Heart left ventricle (tissue), 16 donors: ENCODE results near the gene GNAQ. TPM values are rescaled to one million over a fixed set of nuclear protein-coding genes. Genes with fewer than 3 reads are reported as not detected.

ENCODE experiments used
- ATAC-seq, 4 donors: fragments of 200-7000 bp; cut with Tn5 transposase; one replicate each; pipeline ENCODE4 v1.9.1; 2020 to 2022; ENCODE audit warnings: moderate library complexity in 4 of 4, mild to moderate bottlenecking in 3 of 4, moderate number of reproducible peaks in 1 of 4
- DNase-seq, 5 donors: peaks; one replicate each; pipeline ENCODE4 v3.0.0-alpha.2; 2020
- H3K27ac ChIP-seq, 12 donors: fragments of 200-600 bp; sonication (generic) in 4 of 12; one replicate each; pipeline versions ENCODE4 v1.5.0 to v1.8.0; 2016 to 2022; ENCODE audit warnings: mild to moderate bottlenecking in 2 of 12
- H3K27me3 ChIP-seq, 9 donors: fragments of 200-600 bp; sonication (generic) in 2 of 9; one replicate each; pipeline versions ENCODE4 v1.5.1 to v1.8.0; 2016 to 2022; ENCODE audit warnings: mild to moderate bottlenecking in 3 of 9
- H3K36me3 ChIP-seq, 9 donors: fragments of 200-600 bp; sonication (generic) in 2 of 9; one replicate each; pipeline versions ENCODE4 v1.5.0 to v1.8.0; 2018 to 2022; ENCODE audit warnings: mild to moderate bottlenecking in 2 of 9
- H3K4me1 ChIP-seq, 12 donors: fragments of 200-600 bp; sonication (generic) in 4 of 12; one replicate each; pipeline versions ENCODE4 v1.5.0 to v1.8.0; 2016 to 2022; ENCODE audit warnings: mild to moderate bottlenecking in 3 of 12
- H3K4me3 ChIP-seq, 12 donors: fragments of 200-600 bp; sonication (generic) in 4 of 12; one replicate each; pipeline versions ENCODE4 v1.5.0 to v1.8.0; 2017 to 2022; ENCODE audit warnings: mild to moderate bottlenecking in 9 of 12, moderate library complexity in 4 of 12
- H3K9me3 ChIP-seq, 12 donors: fragments of 200-600 bp; sonication (generic) in 4 of 12; one replicate each; pipeline versions ENCODE4 v1.5.0 to v1.8.0; 2016 to 2022; ENCODE audit warnings: mild to moderate bottlenecking in 1 of 12
- CTCF ChIP-seq, 12 donors: fragments of 200-600 bp; sonication (generic) in 4 of 12; IDR thresholded peaks; one replicate each; pipeline versions ENCODE4 v1.5.0 to v1.8.0; 2018 to 2022; ENCODE audit warnings: antibody characterized with exemption in 12 of 12, mild to moderate bottlenecking in 5 of 12
- POLR2A ChIP-seq, 2 donors: fragments of 450-650 bp; IDR thresholded peaks; one replicate each; pipeline ENCODE4 v1.6.1; 2017; ENCODE audit warnings: antibody characterized with exemption in 2 of 2, mild to moderate bottlenecking in 2 of 2, moderate library complexity in 2 of 2
- WGBS, 4 donors: extraction: QIAGEN DNeasy Blood & Tissue Kit in 2 of 4; methylation state at CpG; one replicate each; pipeline versions ENCODE4 v1.1.5 to v1.1.7; 2013 to 2018; 5-methylcytosine and 5-hydroxymethylcytosine counted together
- intact Hi-C, 10 donors: fragments of 100-400 bp; cut with DNase I; formaldehyde crosslinking; loops; one replicate each; pipeline versions ENCODE4 v1.11.1 to v1.14.2; 2022
- polyA plus RNA-seq, 2 donors: library from polyadenylated mRNA; stranded (reverse); fragments of 200-250 nt; gene quantifications; one replicate each; pipeline ENCODE4 v1.2.3, GENCODE V29; 2013
- total RNA-seq, 9 donors: library from RNA; depleted of rRNA in 2 of 9; stranded (reverse); fragments of >200 nt in 2 of 9; fragmentation: NEBNext Ultra II Directional in 3 of 9; extraction: Animal tissue kit (Norgen Biotek cat#: 25700) in 3 of 9; gene quantifications; one replicate each; pipeline versions ENCODE4 v1.1.0 to v1.2.4, GENCODE V29; 2016 to 2023
- donor health status: ischemic (EF 13 %, LVEDD 7.1; RV severe dilation, severe dysfunction).
- donor health status: healthy with polysubstance abuse.
- donor health status: DM: no; HTN: yes; CAD: no.
- donor health status: DM: no; HTN: no; CAD: no.
- donor health status: ischemic (EF 25% LVEDD 6.9; RV normal size, moderate dysfunction).
- donor health status: ischemic (EF 25% LVEDD 5.7; RV mildly dilated, moderate dysfunction).
- donor health status: healthy.
- donor health status: DM: yes; HTN: yes; CAD: no.
- donor health status: ischemic (EF 35%, LVEDD 5.7; RV mildly dilated, moderate dysfunction).
- donor health status: nonischemic (EF 11% LVEDD 7.7; RV severe dilation, severe dysfunction).
- donor health status: DM: yes; HTN: yes; CAD: no.
- donor health status: PGD.
- donor health status: ischemic (EF 29% LVEDD 5.4; RV normal size, mild dysfunction).
- donor health status: nonischemic (EF 23%, LVEDD 6.1; RV moderate dilation, normal function).

Gene GNAQ
- total and polyA plus RNA-seq, 11 donors, result 4.8 to 34.1 (median 11.3) TPM

- TF ChIP-seq POLR2A (IDR thresholded peaks at IDR 0.05), result no peak
- no peak for TF ChIP-seq CTCF (IDR thresholded peaks at IDR 0.05)
- Histone ChIP-seq H3K4me3 (no peak overlapping the region), H3K27ac (no peak overlapping the region), H3K4me1 (peaks cover 0 to 41% (median 0%) of the 10 kb centered on the region in 12 donors), H3K36me3 (peaks cover 0 to 5% (median 0%) of the 10 kb centered on the region in 9 donors), H3K9me3 (no peaks in the 10 kb centered on the region), H3K27me3 (no peaks in the 10 kb centered on the region)
- intact Hi-C loops, result loop anchor here in 1 of 10 donors (5.0 kb wide), 1 partner anchor 86 kb away; no protein-coding TSS in a partner anchor
- DNase-seq (no peak), ATAC-seq (no peak)
- WGBS, 4 donors, result 89 to 94% (median 92%) methylated on average over 7 of the region's 7 CpGs
Measured at GRCh38 chr9:77933019-77933418, 98.6 kb downstream of the GNAQ start.

GRCh38 chr9:77929942-77930341 is 101.7 kb downstream of the GNAQ start:
- ATAC-seq (no peak), DNase-seq (no peak)
- H3K9me3 ChIP-seq, result no peaks in the 10 kb centered on the region
- no peak overlapping the region for H3K27ac ChIP-seq
- peaks cover 0 to 51% (median 2%) of the 10 kb centered on the region in 12 donors for H3K4me1 ChIP-seq
- TF ChIP-seq CTCF (IDR thresholded peaks at IDR 0.05) (no peak), POLR2A (IDR thresholded peaks at IDR 0.05) (no peak)
- peaks cover 0 to 5% (median 0%) of the 10 kb centered on the region in 9 donors for H3K36me3 ChIP-seq
- no peak overlapping the region for H3K4me3 ChIP-seq
- no peaks in the 10 kb centered on the region for H3K27me3 ChIP-seq
- intact Hi-C loops, result loop anchor here in 2 of 10 donors (5.0 to 10.0 kb wide), 2 partner anchors 83 to 425 kb away; no protein-coding TSS in a partner anchor

- Histone ChIP-seq H3K4me1 (peaks cover 0 to 40% (median 6%) of the 10 kb centered on the region in 12 donors), H3K27ac (no peak overlapping the region), H3K36me3 (peaks cover 0 to 5% (median 0%) of the 10 kb centered on the region in 9 donors), H3K27me3 (no peaks in the 10 kb centered on the region), H3K4me3 (no peak overlapping the region), H3K9me3 (no peaks in the 10 kb centered on the region)
- no peak for ATAC-seq
- intact Hi-C loops, result loop anchor here in 1 of 10 donors (10.0 kb wide), 1 partner anchor 422 kb away; no protein-coding TSS in a partner anchor
- DNase-seq, result no peak
- no peak for TF ChIP-seq POLR2A (IDR thresholded peaks at IDR 0.05)
- TF ChIP-seq CTCF (IDR thresholded peaks at IDR 0.05), result no peak
- 55 to 73% (median 63%) methylated on average over 2 of the region's 2 CpGs for WGBS, 4 donors
Measured at GRCh38 chr9:77927265-77927664, 104.3 kb downstream of the GNAQ start.

GRCh38 chr9:77926371-77926878 is 105.2 kb downstream of the GNAQ start:
- Histone ChIP-seq H3K4me1 (peaks cover 0 to 38% (median 6%) of the 10 kb centered on the region in 12 donors), H3K4me3 (no peak overlapping the region), H3K9me3 (no peaks in the 10 kb centered on the region), H3K27ac (peak overlapping the region in 1 of 12 donors; percentile 33), H3K27me3 (no peaks in the 10 kb centered on the region), H3K36me3 (peaks cover 0 to 5% (median 0%) of the 10 kb centered on the region in 9 donors)
- DNase-seq, result no peak
- intact Hi-C loops, result loop anchor here in 1 of 10 donors (10.0 kb wide), 1 partner anchor 422 kb away; no protein-coding TSS in a partner anchor
- no peak for TF ChIP-seq POLR2A (IDR thresholded peaks at IDR 0.05)
- no peak for TF ChIP-seq CTCF (IDR thresholded peaks at IDR 0.05)
- peak in 1 of 4 donors; percentile 36 for ATAC-seq
